HG02571 (cell line): ENCODE measurements around the gene GOPC.

Experiments
- ATAC-seq: cut with Tn5 transposase; IDR thresholded peaks from one replicate; pipeline ENCODE4 v1.9.1; 2021; ENCODE audit warnings: mild to moderate bottlenecking, moderate library complexity; ENCODE audit not compliant: unreplicated experiment

Gene GOPC

GRCh38 chr6:117597755-117598154 lies 4.6 kb downstream of the GOPC start:
- ATAC-seq: no peak

GRCh38 chr6:117595099-117595923 lies 7.0 kb downstream of the GOPC start:
- ATAC-seq: no peak

- no peak for ATAC-seq
Measured at GRCh38 chr6:117592983-117593759, 9.1 kb downstream of the GOPC start.

- ATAC-seq: no peak
Measured at GRCh38 chr6:117591405-117591804, 10.9 kb downstream of the GOPC start.

- ATAC-seq: no peak
Measured at GRCh38 chr6:117590447-117590846, 11.9 kb downstream of the GOPC start.

- no peak for ATAC-seq
Measured at GRCh38 chr6:117585647-117586046, 16.7 kb downstream of the GOPC start.

- no peak for ATAC-seq
Measured at GRCh38 chr6:117574198-117574597, 28.1 kb downstream of the GOPC start.

GRCh38 chr6:117573006-117573680 lies 29.2 kb downstream of the GOPC start:
- no peak for ATAC-seq

GRCh38 chr6:117568831-117569410 lies 33.4 kb downstream of the GOPC start:
- ATAC-seq: no peak

- no peak for ATAC-seq
Measured at GRCh38 chr6:117568247-117568646, 34.1 kb downstream of the GOPC start.

GRCh38 chr6:117564681-117565080 lies 37.6 kb downstream of the GOPC start:
- ATAC-seq: no peak

GRCh38 chr6:117561128-117561527 lies 41.2 kb downstream of the GOPC start:
- no peak for ATAC-seq

GRCh38 chr6:117559299-117559698 lies 43.0 kb downstream of the GOPC start:
- ATAC-seq: no peak

GRCh38 chr6:117558818-117559217 lies 43.5 kb downstream of the GOPC start:
- no peak for ATAC-seq

- ATAC-seq: no peak
Measured at GRCh38 chr6:117557951-117558350, 44.4 kb downstream of the GOPC start.

GRCh38 chr6:117555882-117556498 lies 46.3 kb downstream of the GOPC start:
- ATAC-seq: no peak

GRCh38 chr6:117555262-117555849 lies 47.0 kb downstream of the GOPC start:
- no peak for ATAC-seq

GRCh38 chr6:117553142-117553541 lies 49.2 kb downstream of the GOPC start:
- ATAC-seq: no peak

GRCh38 chr6:117552618-117553017 lies 49.7 kb downstream of the GOPC start:
- ATAC-seq: no peak

- no peak for ATAC-seq
Measured at GRCh38 chr6:117550618-117551242, 51.6 kb downstream of the GOPC start.
